AG04449 (cell line): ENCODE data around the gene CCDC77.
A peak's percentile ranks its signal among the peaks of the same experiment; 100 is the strongest.

Experiments used
- CTCF ChIA-PET: fragments of 350-600 bp; formaldehyde crosslinking; extraction: SDS; loops from one replicate; lab custom pipeline; 2021; ENCODE audit warnings: antibody characterized with exemption; lab: Yijun Ruan, JAX
- POLR2A ChIA-PET: fragments of 400-600, 350-600 bp; formaldehyde crosslinking; extraction: SDS; loops from one replicate; lab custom pipeline; 2020; ENCODE audit warnings: antibody characterized with exemption, inconsistent platforms; lab: Yijun Ruan, JAX
- DNase-seq: peaks from one replicate; pipeline ENCODE4 v3.0.0-alpha.2; 2010; ENCODE audit warnings: low read depth, low spot score
- H3K4me3 ChIP-seq: 2 replicates; pipeline ENCODE4 v1.5.1; 2011; ENCODE audit warnings: low read depth, mild to moderate bottlenecking, control low read depth, low read length
- CTCF ChIP-seq: IDR thresholded peaks from one replicate; pipeline ENCODE4 v1.5.1; 2011; ENCODE audit warnings: mild to moderate bottlenecking, moderate library complexity, low read length, control low read depth, inconsistent platforms; ENCODE audit not compliant: insufficient read depth; ENCODE audit errors: missing control alignments

The CCDC77 gene

GRCh38 chr12:459430-460258 is 58.2 kb downstream of the CCDC77 start, which contains the start of gene B4GALNT3:
Gene B4GALNT3 (plus strand): TSS chr12:459939. CDS start chr12:460377, 438 bp downstream.
- ChIA-PET POLR2A (no interaction called here), CTCF (interaction anchor here (1.0 to 12.0 kb wide), 2 partner anchors 19 to 88 kb away, joined by 5 to 157 read pairs; no protein-coding TSS in a partner anchor)
- peak within 1 kb of the TSS; percentile 46 for H3K4me3 ChIP-seq
- DNase-seq = no peak
- no peak for TF ChIP-seq CTCF

GRCh38 chr12:460261-461230 is 59.1 kb downstream of the CCDC77 start:
- no peak for DNase-seq
- CTCF ChIA-PET = interaction anchor here (1.0 to 12.0 kb wide), 3 partner anchors 7 to 87 kb away, joined by 5 to 157 read pairs (median 44); no protein-coding TSS in a partner anchor
- POLR2A ChIA-PET = no interaction called here
- peak overlapping the region; percentile 43 for H3K4me3 ChIP-seq
- TF ChIP-seq CTCF = no peak

- no peak for DNase-seq
- H3K4me3 ChIP-seq = no peak overlapping the region
- no peak for TF ChIP-seq CTCF
- CTCF ChIA-PET = interaction anchor here (1.1 to 4.7 kb wide), 4 partner anchors 8 to 86 kb away, joined by 3 to 44 read pairs (median 18); no protein-coding TSS in a partner anchor
- POLR2A ChIA-PET = no interaction called here
Observed at GRCh38 chr12:461425-461824, 60.0 kb downstream of the CCDC77 start.

DNA sequence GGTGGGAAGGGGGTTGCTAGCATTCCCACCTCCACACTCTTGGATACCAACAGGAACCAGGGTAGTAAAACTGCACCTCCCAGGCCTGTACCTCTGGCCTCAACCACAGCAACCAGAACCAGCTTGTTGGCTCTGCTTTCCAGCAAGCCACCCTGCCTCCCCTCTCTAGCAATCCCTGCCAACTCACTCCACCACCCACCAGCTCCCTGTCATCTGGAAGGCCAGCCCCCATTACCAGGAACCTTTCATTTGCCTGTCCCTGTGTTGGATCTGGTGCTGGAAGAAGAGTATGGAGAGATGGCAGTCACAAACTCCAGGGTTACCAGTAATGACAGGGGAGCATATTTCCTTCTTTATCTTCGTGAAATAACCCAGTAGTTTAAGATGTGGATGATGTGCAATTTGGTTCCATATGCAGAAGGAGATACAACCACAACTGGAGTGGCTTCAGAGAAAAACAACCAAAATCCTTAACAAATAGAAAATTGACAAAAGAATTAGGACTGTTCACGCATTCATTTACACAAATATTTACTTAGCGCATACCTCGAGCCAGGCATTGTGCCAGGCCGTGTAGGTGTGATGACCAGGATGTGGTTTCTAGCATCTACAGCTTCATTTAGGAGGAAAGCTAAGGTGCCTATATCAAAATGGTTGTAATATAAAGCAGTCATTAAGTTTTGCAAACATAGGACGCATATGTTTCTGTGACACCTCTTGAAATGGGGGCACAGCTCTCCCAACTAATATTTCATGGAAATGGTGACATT is 61.7 kb downstream of the CCDC77 start:
- CTCF ChIA-PET = interaction anchor here (1.1 to 4.7 kb wide), 5 partner anchors 9 to 84 kb away, joined by 3 to 44 read pairs (median 10); no protein-coding TSS in a partner anchor
- no peak for DNase-seq
- TF ChIP-seq CTCF = no peak
- POLR2A ChIA-PET = no interaction called here
- H3K4me3 ChIP-seq = no peak overlapping the region

- CTCF ChIA-PET = interaction anchor here (0.8 to 4.7 kb wide), 4 partner anchors 11 to 83 kb away, joined by 3 to 44 read pairs (median 15); no protein-coding TSS in a partner anchor
- H3K4me3 ChIP-seq = no peak overlapping the region
- POLR2A ChIA-PET = no interaction called here
- no peak for DNase-seq
- TF ChIP-seq CTCF = no peak
Observed at GRCh38 chr12:464484-465267, 63.2 kb downstream of the CCDC77 start.
